Erythroblast (primary cell): ENCODE data around the gene SLC39A11.

ENCODE experiments used
- GATA1 ChIP-seq: IDR thresholded peaks from 2 replicates; pipeline ENCODE4 v1.6.1; 2011; ENCODE audit warnings: low read depth, mild to moderate bottlenecking, control low read depth, low read length, moderate library complexity
- POLR2A ChIP-seq: IDR thresholded peaks from 2 replicates; pipeline ENCODE4 v1.6.1; 2011; ENCODE audit warnings: mild to moderate bottlenecking, low read length

- TF ChIP-seq POLR2A (no peak), GATA1 (no peak)
Observed at GRCh38 chr17:72887322-72887721, 205.2 kb downstream of the SLC39A11 start.
